Measurements from ENCODE around the gene FRMD4A.

Gene FRMD4A

GRCh38 chr10:13983035-13983434 lies 347.7 kb downstream of the FRMD4A start:
- TF ChIP-seq ZFX (IDR thresholded peaks at IDR 0.05; ENCODE audit: borderline replicate concordance) (no peak), CTCF (IDR thresholded peaks at IDR 0.05) (no peak)
- H3K27ac ChIP-seq = no peak overlapping the region

GRCh38 chr10:13978533-13979115 lies 352.1 kb downstream of the FRMD4A start:
- TF ChIP-seq CTCF (IDR thresholded peaks at IDR 0.05) (no peak), ZFX (IDR thresholded peaks at IDR 0.05; ENCODE audit: borderline replicate concordance) (no peak)
- H3K27ac ChIP-seq = no peak overlapping the region

- TF ChIP-seq CTCF (IDR thresholded peaks at IDR 0.05) (no peak), ZFX (IDR thresholded peaks at IDR 0.05; ENCODE audit: borderline replicate concordance) (no peak)
- H3K27ac ChIP-seq = no peak overlapping the region
These were observed 352.7 kb downstream of the FRMD4A start for GRCh38 chr10:13977861-13978532.

GRCh38 chr10:13973742-13974141 lies 357.0 kb downstream of the FRMD4A start:
- H3K27ac ChIP-seq = no peak overlapping the region
- TF ChIP-seq ZFX (IDR thresholded peaks at IDR 0.05; ENCODE audit: borderline replicate concordance) (no peak), CTCF (IDR thresholded peaks at IDR 0.05) (no peak)

GRCh38 chr10:13972609-13973008 lies 358.1 kb downstream of the FRMD4A start:
- TF ChIP-seq CTCF (IDR thresholded peaks at IDR 0.05) (no peak), ZFX (IDR thresholded peaks at IDR 0.05; ENCODE audit: borderline replicate concordance) (no peak)
- H3K27ac ChIP-seq = no peak overlapping the region

GRCh38 chr10:13971601-13972475 lies 358.9 kb downstream of the FRMD4A start:
- no peak overlapping the region for H3K27ac ChIP-seq
- TF ChIP-seq ZFX (IDR thresholded peaks at IDR 0.05; ENCODE audit: borderline replicate concordance) (no peak), CTCF (IDR thresholded peaks at IDR 0.05) (no peak)
